HG03066 (cell line): ENCODE data around the gene CSRNP3.

Experiments
- ATAC-seq: cut with Tn5 transposase; IDR thresholded peaks from one replicate; pipeline ENCODE4 v1.9.1; 2021; ENCODE audit warnings: low read depth; ENCODE audit not compliant: unreplicated experiment

Gene CSRNP3

GRCh38 chr2:165469417-165469816, at the start of gene CSRNP3:
TSS of gene CSRNP3 (plus strand) at chr2:165469698. CDS start at chr2:165595066, 125,368 bp downstream.
- ATAC-seq, result no peak

- ATAC-seq, result no peak
These were observed 49.3 kb upstream of the CSRNP3 start for GRCh38 chr2:165420231-165420630.

DNA sequence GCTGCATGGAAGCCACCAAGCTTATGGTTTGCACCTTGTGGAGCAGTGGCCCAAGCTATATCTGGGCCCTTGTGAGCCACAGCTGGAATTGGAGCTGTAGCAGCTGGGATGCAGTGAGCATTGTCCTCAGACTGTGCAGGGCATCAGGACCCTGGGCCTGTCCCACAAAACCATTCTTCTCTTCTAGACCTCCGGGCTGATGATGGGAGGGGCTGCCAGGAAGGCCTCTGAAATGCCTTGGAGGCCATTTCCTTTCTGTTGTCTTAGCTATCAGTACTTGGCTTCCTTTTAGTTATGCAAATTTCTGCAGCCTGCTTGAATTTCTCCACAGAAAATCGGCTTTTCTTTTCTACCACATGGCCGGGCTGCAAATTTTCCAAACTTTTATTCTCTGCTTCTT, 46.4 kb upstream of the CSRNP3 start:
- no peak for ATAC-seq

- no peak for ATAC-seq
These were observed 43.9 kb upstream of the CSRNP3 start for GRCh38 chr2:165425556-165425955.

DNA sequence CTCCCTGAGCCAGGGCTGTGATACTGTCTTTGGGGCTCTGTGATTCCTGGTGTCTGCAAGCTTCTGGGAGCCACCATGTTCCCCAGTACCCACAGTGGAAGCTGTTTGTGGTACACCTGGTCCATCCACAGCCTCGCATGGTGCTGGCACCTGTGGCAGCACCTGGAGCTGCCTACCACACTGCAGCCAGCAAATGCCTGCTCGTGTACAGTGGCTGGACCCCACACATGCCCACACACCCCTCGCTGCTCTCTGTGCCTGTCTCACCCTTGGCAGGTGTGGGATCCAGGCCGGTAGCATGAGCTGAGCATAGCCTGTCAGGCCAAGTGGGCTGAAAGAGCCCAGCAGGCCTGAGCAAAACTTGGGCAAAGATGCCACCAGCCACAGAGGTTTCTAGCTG, 41.8 kb upstream of the CSRNP3 start:
- ATAC-seq, result no peak

DNA sequence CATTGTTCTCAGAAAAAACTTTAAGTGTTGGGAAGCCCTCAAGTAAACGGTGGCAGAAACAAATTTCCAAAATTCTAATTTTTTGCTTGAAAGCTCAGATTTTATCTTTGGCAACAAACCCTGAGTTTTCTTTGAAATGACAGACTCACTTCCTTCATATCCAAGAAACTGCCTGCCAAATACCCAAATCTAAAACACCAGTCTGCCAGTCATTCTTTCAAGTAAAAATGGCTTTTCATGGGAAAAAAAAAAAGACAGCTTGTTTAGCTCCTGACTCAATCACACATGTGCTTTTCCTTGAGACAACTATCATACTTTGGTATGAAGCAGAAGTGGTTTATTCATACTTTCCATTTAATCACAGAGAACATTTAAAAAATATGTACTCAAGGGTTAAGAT, 40.6 kb upstream of the CSRNP3 start:
- no peak for ATAC-seq

- ATAC-seq, result no peak
These were observed 38.5 kb upstream of the CSRNP3 start for GRCh38 chr2:165431014-165431413.

DNA sequence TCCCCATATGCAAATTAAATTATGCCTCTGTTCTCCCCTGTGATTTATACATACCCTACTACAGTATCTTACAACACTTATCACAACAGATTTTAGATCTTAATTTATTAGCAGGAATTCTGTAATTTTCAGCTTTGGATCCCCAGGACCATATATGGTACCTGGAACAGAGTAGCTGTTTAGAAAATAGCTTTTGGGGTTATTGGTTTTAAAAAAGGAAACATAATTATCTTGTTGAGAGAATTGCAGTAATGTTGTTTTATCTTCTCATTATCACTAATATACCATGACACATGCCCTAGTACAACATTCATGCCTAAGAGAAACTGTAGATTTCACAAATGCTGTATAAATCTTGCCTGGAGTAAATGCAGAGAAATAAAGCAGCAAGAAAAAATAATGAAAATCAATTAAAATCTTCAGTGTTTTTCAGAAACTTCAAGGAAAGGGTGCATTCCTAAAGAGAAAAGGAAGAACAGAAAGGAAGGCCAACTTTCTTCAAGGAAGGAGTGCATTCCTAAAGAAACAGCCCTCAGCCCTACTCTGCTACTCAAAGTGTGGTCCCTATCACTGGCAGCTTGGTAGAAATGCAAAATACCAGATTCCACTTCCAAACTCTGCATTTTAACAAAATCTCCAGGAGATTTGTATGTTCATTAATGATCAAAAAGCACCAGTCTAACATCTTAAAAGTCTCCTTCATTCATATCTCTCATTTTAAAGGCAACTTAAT, 37.1 kb upstream of the CSRNP3 start:
- no peak for ATAC-seq

- ATAC-seq, result no peak
These were observed 34.5 kb upstream of the CSRNP3 start for GRCh38 chr2:165434865-165435496.

DNA sequence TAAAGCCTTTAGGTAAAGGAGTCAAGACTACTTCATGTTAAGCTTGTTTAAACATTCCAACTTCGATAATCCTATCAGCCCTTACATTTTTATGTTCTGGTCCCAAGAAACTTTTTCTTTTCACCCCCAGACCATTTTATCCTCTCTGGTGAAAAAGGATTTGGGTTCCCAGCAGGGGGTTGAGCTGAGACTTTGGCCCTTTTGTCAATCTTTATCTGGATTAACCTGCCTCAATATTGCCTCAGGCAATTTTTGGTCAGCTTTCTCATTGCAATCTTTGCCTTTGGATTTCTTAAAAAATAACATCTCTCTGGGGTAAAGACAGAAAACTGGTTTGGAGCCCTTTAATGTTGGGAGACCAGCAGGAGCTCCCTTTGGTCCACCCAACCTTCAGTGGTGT, 33.9 kb upstream of the CSRNP3 start:
- ATAC-seq, result no peak

GRCh38 chr2:165436559-165436958, 32.9 kb upstream of the CSRNP3 start:
- ATAC-seq, result no peak

GRCh38 chr2:165440367-165440766, 29.1 kb upstream of the CSRNP3 start:
- no peak for ATAC-seq

GRCh38 chr2:165443511-165443910, 26.0 kb upstream of the CSRNP3 start:
- no peak for ATAC-seq

DNA sequence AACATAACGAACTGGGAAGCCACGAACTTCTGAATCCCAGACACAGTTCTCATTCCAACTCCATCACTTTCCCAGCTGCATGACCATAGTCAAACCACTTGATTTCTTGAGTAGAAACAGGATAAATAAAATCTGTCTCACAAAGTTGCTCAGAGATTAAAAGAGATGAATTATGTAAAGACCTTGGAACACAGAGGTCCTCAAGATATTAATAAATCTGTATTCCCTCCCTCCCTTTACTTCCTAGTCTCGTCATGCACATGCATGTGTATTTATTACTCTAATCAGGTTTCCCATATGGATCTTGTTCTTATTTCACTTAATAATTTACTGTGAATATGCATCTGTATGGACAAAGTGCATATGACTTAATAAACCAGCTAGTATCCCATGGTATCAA, 21.1 kb upstream of the CSRNP3 start:
- ATAC-seq, result no peak

DNA sequence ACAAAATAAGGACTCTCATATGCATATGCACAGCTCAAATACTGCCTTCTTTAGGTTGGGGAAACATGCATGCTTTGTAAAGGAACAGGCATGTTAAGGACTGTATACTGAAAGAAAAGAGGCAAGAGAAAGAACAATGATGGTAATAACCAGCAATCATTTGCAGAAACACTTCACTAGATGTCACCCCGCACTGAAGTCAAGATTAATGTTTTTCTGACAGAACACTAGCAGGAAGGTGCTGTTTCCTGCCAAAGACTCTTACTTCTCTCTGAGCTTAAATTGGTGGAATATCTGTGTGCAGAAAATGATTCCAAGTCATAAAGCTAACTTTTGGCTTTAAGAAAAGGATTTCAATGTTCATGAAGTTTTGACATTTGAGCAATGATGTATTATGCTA, 19.3 kb upstream of the CSRNP3 start:
- ATAC-seq, result no peak

DNA sequence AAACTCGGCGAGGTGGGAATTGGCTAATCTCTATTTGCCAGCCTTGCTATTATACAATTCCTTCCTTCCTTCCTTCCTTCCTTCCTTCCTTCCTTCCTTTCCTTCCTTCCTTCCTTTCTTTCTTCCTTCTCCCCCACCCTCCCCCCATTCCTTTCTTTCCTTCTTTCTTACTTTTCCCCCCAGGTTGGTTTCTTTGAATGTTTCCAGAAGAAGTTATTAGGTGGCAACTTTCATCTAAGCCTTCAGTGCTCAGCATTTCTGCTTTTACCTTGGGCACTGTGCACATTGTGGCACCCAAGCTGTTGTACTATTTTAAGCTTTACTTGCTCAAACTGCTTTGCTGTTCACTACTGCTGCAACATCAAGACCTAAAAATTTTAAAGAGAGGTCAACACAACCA, 17.2 kb upstream of the CSRNP3 start:
- no peak for ATAC-seq

GRCh38 chr2:165453561-165454094, 15.9 kb upstream of the CSRNP3 start:
- ATAC-seq, result no peak

DNA sequence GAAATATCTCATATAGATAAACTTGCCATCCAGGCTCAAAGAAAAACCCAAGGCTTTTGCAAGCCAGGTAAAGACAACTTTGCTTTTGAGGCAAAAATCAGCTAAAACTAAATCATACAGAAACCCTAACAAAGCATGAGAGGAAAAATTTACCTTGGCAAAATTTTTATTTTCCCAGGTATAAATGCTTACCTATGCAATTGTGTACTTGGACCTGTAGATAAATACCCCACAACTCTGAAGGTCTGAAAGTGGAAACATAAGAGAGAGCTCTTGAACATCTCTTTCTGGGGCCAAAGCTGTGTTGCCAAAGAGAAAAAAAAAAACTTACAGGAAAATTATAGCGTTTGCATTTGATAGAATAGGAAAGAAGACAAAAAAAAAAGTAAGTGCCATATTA, 14.6 kb upstream of the CSRNP3 start:
- ATAC-seq, result no peak

DNA sequence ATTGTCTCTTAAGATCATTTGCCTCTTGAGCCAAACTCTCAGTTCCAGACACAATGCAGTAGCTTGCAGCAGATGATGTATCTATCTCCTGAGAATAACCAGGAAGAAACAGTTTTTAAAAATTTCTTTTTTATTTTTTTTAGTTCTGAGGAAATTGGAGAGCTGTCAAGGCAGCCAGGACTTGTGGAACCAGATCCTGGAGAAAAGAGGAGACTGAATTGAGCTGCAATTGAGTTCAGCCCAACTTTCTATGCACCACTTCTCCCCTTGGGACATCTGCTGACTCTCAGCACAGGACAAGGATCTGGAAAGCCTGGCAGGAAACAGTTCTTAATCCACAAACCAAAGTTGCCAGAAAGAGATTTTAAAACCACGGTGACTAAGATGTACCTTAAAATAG, 13.5 kb upstream of the CSRNP3 start:
- ATAC-seq, result no peak

GRCh38 chr2:165462443-165462842, 7.1 kb upstream of the CSRNP3 start:
- ATAC-seq, result no peak

GRCh38 chr2:165466386-165466785, 3.1 kb upstream of the CSRNP3 start:
- ATAC-seq, result no peak

- ATAC-seq, result no peak
These were observed 1.6 kb upstream of the CSRNP3 start for GRCh38 chr2:165467921-165468320.
